Measurements from ENCODE around the gene UBE2C.

UBE2C gene

GRCh38 chr20:45823949-45824835, 11.7 kb downstream of the UBE2C start:
- TF ChIP-seq CTCF (IDR thresholded peaks at IDR 0.05; ENCODE audit: insufficient read depth, low read length), result peak; percentile 25
- no peak for TF ChIP-seq GABPA (IDR thresholded peaks at IDR 0.05; ENCODE audit: low read depth)
- Histone ChIP-seq H3K27me3 (ENCODE audit: insufficient read depth, poor library complexity, severe bottlenecking) (peaks cover 9% of the 10 kb centered on the region), H3K27ac (replicated peaks) (no peak overlapping the region), H3K4me3 (replicated peaks; ENCODE audit: insufficient read depth, low read length) (0 out of 2 replicates have a peak overlapping the region, but pooled peaks have one; percentile 18)
- DNase-seq (ENCODE audit: low read depth in 1 of 2, low spot score in 1 of 2), result peak; percentile 61 to 84

GRCh38 chr20:45826381-45827019, 14.1 kb downstream of the UBE2C start:
- peaks cover 9% of the 10 kb centered on the region for H3K27me3 ChIP-seq (ENCODE audit: insufficient read depth, poor library complexity, severe bottlenecking)
- no peak overlapping the region for H3K4me3 ChIP-seq (replicated peaks; ENCODE audit: insufficient read depth, low read length)
- H3K27ac ChIP-seq (replicated peaks), result no peak overlapping the region
- TF ChIP-seq CTCF (IDR thresholded peaks at IDR 0.05; ENCODE audit: insufficient read depth, low read length) (no peak), REST (IDR thresholded peaks at IDR 0.05; ENCODE audit: insufficient replicate concordance, low read depth) (no peak), POLR2AphosphoS5 (IDR thresholded peaks at IDR 0.05; ENCODE audit: low read depth) (no peak), SPI1 (IDR thresholded peaks at IDR 0.05; ENCODE audit: borderline replicate concordance, low read depth) (no peak), GABPA (IDR thresholded peaks at IDR 0.05; ENCODE audit: low read depth) (no peak)
- DNase-seq (ENCODE audit: low read depth in 1 of 2, low spot score in 1 of 2), result no peak

GRCh38 chr20:45827030-45827652, 14.7 kb downstream of the UBE2C start, which contains the start of gene TNNC2:
TSS of gene TNNC2 (minus strand) at chr20:45827312. CDS start at chr20:45827248, 64 bp downstream.
- no peak for TF ChIP-seq GABPA (IDR thresholded peaks at IDR 0.05; ENCODE audit: low read depth)
- TF ChIP-seq CTCF (IDR thresholded peaks at IDR 0.05; ENCODE audit: insufficient read depth, low read length), result no peak
- TF ChIP-seq SPI1 (IDR thresholded peaks at IDR 0.05; ENCODE audit: borderline replicate concordance, low read depth), result no peak
- no peak for TF ChIP-seq POLR2AphosphoS5 (IDR thresholded peaks at IDR 0.05; ENCODE audit: low read depth)
- TF ChIP-seq REST (IDR thresholded peaks at IDR 0.05; ENCODE audit: insufficient replicate concordance, low read depth), result no peak
- no peak within 1 kb of the TSS for H3K27ac ChIP-seq (replicated peaks)

More at GRCh38 chr20:45827030-45827652, 14.7 kb downstream of the UBE2C start, which contains the start of gene TNNC2:
- no peak for DNase-seq (ENCODE audit: low read depth in 1 of 2, low spot score in 1 of 2)
- H3K4me3 ChIP-seq (replicated peaks; ENCODE audit: insufficient read depth, low read length), result no peak within 1 kb of the TSS
- H3K27me3 ChIP-seq (ENCODE audit: insufficient read depth, poor library complexity, severe bottlenecking), result peaks cover 9% of the 10 kb centered on the region

All from HL-60 (cell line).